GM18498 (cell line): ENCODE data around the gene AICDA.
"Not testable (repeated sequence)": the region's sequence is repeated elsewhere in the genome, so short reads cannot be mapped to it uniquely, and the experiment has no call there.

Source experiments
- ATAC-seq: cut with Tn5 transposase; IDR thresholded peaks from one replicate; pipeline ENCODE4 v1.9.1; 2021; ENCODE audit warnings: mild to moderate bottlenecking, moderate library complexity; ENCODE audit not compliant: unreplicated experiment

Gene AICDA

GRCh38 chr12:8613881-8614280 lies 1.2 kb upstream of the AICDA start:
- ATAC-seq = not testable (repeated sequence)

- no peak for ATAC-seq
These were observed 3.5 kb downstream of the AICDA start for GRCh38 chr12:8609061-8609570.

- ATAC-seq = no peak
These were observed 5.8 kb downstream of the AICDA start for GRCh38 chr12:8606890-8607289.

- ATAC-seq = no peak
These were observed 7.6 kb downstream of the AICDA start for GRCh38 chr12:8605057-8605456.

GRCh38 chr12:8603856-8604255 lies 8.8 kb downstream of the AICDA start:
- ATAC-seq = no peak

- no peak for ATAC-seq
These were observed 9.4 kb downstream of the AICDA start for GRCh38 chr12:8603286-8603685.

GRCh38 chr12:8596561-8596960 lies 16.1 kb downstream of the AICDA start:
- no peak for ATAC-seq

GRCh38 chr12:8594072-8594471 lies 18.6 kb downstream of the AICDA start:
- ATAC-seq = no peak

GRCh38 chr12:8593246-8593645 lies 19.4 kb downstream of the AICDA start:
- ATAC-seq = no peak

GRCh38 chr12:8590842-8591545 lies 21.7 kb downstream of the AICDA start:
- ATAC-seq = peak; percentile 86

- no peak for ATAC-seq
These were observed 23.0 kb downstream of the AICDA start for GRCh38 chr12:8589679-8590078.

- not testable (repeated sequence) for ATAC-seq
These were observed 28.2 kb downstream of the AICDA start for GRCh38 chr12:8584478-8584877.

- ATAC-seq = no peak
These were observed 28.7 kb downstream of the AICDA start for GRCh38 chr12:8584004-8584403.

GRCh38 chr12:8581098-8581784 lies 31.4 kb downstream of the AICDA start:
- no peak for ATAC-seq

GRCh38 chr12:8577879-8578278 lies 34.8 kb downstream of the AICDA start:
- no peak for ATAC-seq

GRCh38 chr12:8572507-8572906 lies 40.2 kb downstream of the AICDA start:
- no peak for ATAC-seq

- ATAC-seq = no peak
These were observed 46.1 kb downstream of the AICDA start for GRCh38 chr12:8566525-8566924.

GRCh38 chr12:8566052-8566451 lies 46.6 kb downstream of the AICDA start:
- not testable (repeated sequence) for ATAC-seq

GRCh38 chr12:8564656-8565055 lies 48.0 kb downstream of the AICDA start:
- ATAC-seq = no peak

GRCh38 chr12:8563356-8563755 lies 49.3 kb downstream of the AICDA start:
- ATAC-seq = no peak

GRCh38 chr12:8562310-8562709 lies 50.3 kb downstream of the AICDA start:
- no peak for ATAC-seq

- ATAC-seq = no peak
These were observed 51.6 kb downstream of the AICDA start for GRCh38 chr12:8561011-8561410.
